GM12878 (cell line): ENCODE measurements around the gene RASGEF1B. TPM values are rescaled to one million over a fixed set of nuclear protein-coding genes. Genes with fewer than 3 reads are reported as not detected.

Experiments
- ATAC-seq: fragments of 200-7000 bp; cut with Tn5 transposase; 3 replicates; pipeline ENCODE4 v1.9.1; 2020; ENCODE audit warnings: mild to moderate bottlenecking, moderate library complexity
- BruUV-seq: library from RNA; stranded (reverse); fragments of 400-500 nt; replicated peaks from 2 replicates; lab custom pipeline; 2021; lab: Mats Ljungman, UMichigan
- CTCF ChIA-PET: fragments of 300-600 bp; sonication (Branson Sonifier 250); formaldehyde crosslinking; extraction: SDS; loops from one replicate; lab custom pipeline; 2021; ENCODE audit warnings: inconsistent platforms; lab: Yijun Ruan, JAX
- POLR2A ChIA-PET: fragments of 350-600 bp; formaldehyde crosslinking; extraction: SDS; loops from one replicate; lab custom pipeline; 2021; ENCODE audit warnings: inconsistent platforms; lab: Charles Lee
- RAD21 ChIA-PET: fragments of 300-600 bp; sonication (Branson Sonifier 250); formaldehyde crosslinking; loops from one replicate; lab custom pipeline; 2023; ENCODE audit warnings: antibody characterized with exemption; ENCODE audit not compliant: unreplicated experiment; lab: Charles Lee
- SMC1A ChIA-PET: fragments of 300-600 bp; sonication (Branson Sonifier 250); formaldehyde crosslinking; loops from one replicate; lab custom pipeline; 2023; ENCODE audit not compliant: unreplicated experiment, uncharacterized antibody; lab: Charles Lee
- DNase-seq: peaks from one replicate; pipeline ENCODE4 v3.0.0-alpha.2; 2011; ENCODE audit warnings: low read depth, low spot score
- FAIRE-seq: peaks from 3 replicates; lab custom pipeline; 2011; peaks lifted over from hg19 to GRCh38; lab: Jason Lieb, UNC
- H2AFZ ChIP-seq: 2 replicates; pipeline ENCODE4 v1.6.0; 2011; ENCODE audit warnings: low read depth, low read length, control low read depth; ENCODE audit not compliant: control insufficient read depth
- H3K27ac ChIP-seq: 2 replicates; pipeline ENCODE4 v1.5.1; 2011; ENCODE audit warnings: control low read depth; ENCODE audit not compliant: control insufficient read depth, insufficient read depth
- H3K27me3 ChIP-seq, 2 experiments: replicated peaks in 1 of 2; 2 replicates each; pipeline versions ENCODE4 v1.6.0 to v1.6.1; 2011; ENCODE audit warnings: low read length in 1 of 2; ENCODE audit not compliant: control insufficient read depth in 2 of 2, insufficient read depth in 2 of 2
- H3K36me3 ChIP-seq, 2 experiments: 2 replicates each; pipeline ENCODE4 v1.5.1; 2011; ENCODE audit warnings: low read length in 1 of 2; ENCODE audit not compliant: control insufficient read depth in 2 of 2, insufficient read depth in 2 of 2
- H3K4me1 ChIP-seq: 2 replicates; pipeline ENCODE4 v1.6.1; 2011; ENCODE audit warnings: mild to moderate bottlenecking, low read length, moderate library complexity, mixed read lengths; ENCODE audit not compliant: control insufficient read depth, insufficient read depth
- H3K4me2 ChIP-seq: 2 replicates; pipeline ENCODE4 v1.6.0; 2011; ENCODE audit warnings: control low read depth; ENCODE audit not compliant: control insufficient read depth, insufficient read depth
- H3K4me3 ChIP-seq: fragments of 200-600 bp; sonication (generic); 2 replicates; pipeline ENCODE4 v1.5.1; 2016
- H3K79me2 ChIP-seq: 2 replicates; pipeline ENCODE4 v1.6.0; 2011; ENCODE audit warnings: low read length; ENCODE audit not compliant: control insufficient read depth, insufficient read depth
- H3K9ac ChIP-seq: 2 replicates; pipeline ENCODE4 v1.8.0; 2011; ENCODE audit warnings: low read length, control low read depth, mixed read lengths; ENCODE audit not compliant: control insufficient read depth, insufficient read depth
- H3K9me3 ChIP-seq: replicated peaks from 3 replicates; pipeline ENCODE4 v1.5.1; 2011; ENCODE audit warnings: mild to moderate bottlenecking, low read length; ENCODE audit not compliant: control insufficient read depth, insufficient read depth
- H4K20me1 ChIP-seq: 2 replicates; pipeline ENCODE4 v1.6.0; 2011; ENCODE audit not compliant: control insufficient read depth, insufficient read depth
- CREM ChIP-seq: IDR thresholded peaks from 2 replicates; pipeline ENCODE4 v1.6.1; 2014; ENCODE audit warnings: antibody characterized with exemption, low read depth
- KDM1A ChIP-seq: fragments of 200-600 bp; sonication (generic); IDR thresholded peaks from 2 replicates; pipeline ENCODE4 v1.6.1; 2016; ENCODE audit warnings: borderline replicate concordance
- KLF5 ChIP-seq: fragments of 450-650 bp; IDR thresholded peaks from 2 replicates; pipeline ENCODE4 v1.6.1; 2014; ENCODE audit warnings: mild to moderate bottlenecking; ENCODE audit not compliant: partially characterized antibody
- NFYB ChIP-seq: IDR thresholded peaks from 2 replicates; pipeline ENCODE4 v1.6.1; 2011; ENCODE audit warnings: low read depth, mild to moderate bottlenecking, low read length, improper control_type of control experiment, moderate library complexity; ENCODE audit not compliant: insufficient read depth
- TBL1XR1 ChIP-seq: IDR thresholded peaks from 2 replicates; pipeline ENCODE4 v1.6.1; 2012; ENCODE audit warnings: low read depth, low read length, improper control_type of control experiment
- WGBS: methylation state at CpG from one replicate; pipeline ENCODE4 v1.1.6; 2016; ENCODE audit warnings: low lambda C conversion rate; ENCODE audit not compliant: insufficient replicate concordance, insufficient coverage; ENCODE audit errors: missing lambda C conversion rate; 5-methylcytosine and 5-hydroxymethylcytosine counted together
- in situ Hi-C: fragments of 300-500 bp; cut with MboI; formaldehyde crosslinking; loops from 9 replicates; pipeline ENCODE4 v1.14.3; 2018; ENCODE audit warnings: mixed read lengths
- intact Hi-C: fragments of 100-400 bp; cut with micrococcal nuclease; formaldehyde crosslinking; loops from one replicate; pipeline ENCODE4 v1.14.2; 2022; ENCODE audit not compliant: unreplicated experiment
- polyA plus RNA-seq, 11 experiments: library from polyadenylated mRNA; depleted of rRNA in 4 of 11; unstranded in 6 of 11; stranded (reverse) in 5 of 11; fragments of >200 nt; fragmentation: Nextera tagmentation in 4 of 11; fragmentation: Illumina TruSeq in 1 of 11; extraction: Ambion mirVana in 4 of 11; extraction: Trizol in 1 of 11; gene quantifications; 1 replicate in 1 of 11; 2 replicates in 10 of 11; pipeline versions ENCODE4 v1.2.1 to v1.2.3, GENCODE V29; 2011 to 2016; ENCODE audit warnings: inconsistent platforms in 2 of 11, missing spikeins in 2 of 11, low read depth in 1 of 11
- total RNA-seq, 4 experiments: library from RNA; depleted of rRNA in 3 of 4; stranded (reverse); fragments of >200 nt in 3 of 4; fragmentation: Illumina TruSeq in 1 of 4; extraction: Trizol in 1 of 4; gene quantifications; 2 replicates each; pipeline versions ENCODE4 v1.2.1 to v1.2.3, GENCODE V29; 2013 to 2021
- TF ChIP-seq, protein P1 (sequence below): IDR thresholded peaks from 2 replicates; pipeline ENCODE4 v1.6.1; 2012; ENCODE audit warnings: low read depth, low read length, improper control_type of control experiment
- TF ChIP-seq, protein P2 (sequence below): fragments of 450-650 bp; IDR thresholded peaks from 2 replicates; pipeline ENCODE4 v1.6.1; 2018; ENCODE audit warnings: borderline replicate concordance, mild to moderate bottlenecking; ENCODE audit not compliant: partially characterized antibody

The RASGEF1B gene
- total and polyA plus RNA-seq, 10 of the 15 experiments (the other 5 are each of a cell fraction or from before 2014, with no cell fraction given): 0.03 to 0.24 (median 0.10) TPM; not detected in 2

DNA sequence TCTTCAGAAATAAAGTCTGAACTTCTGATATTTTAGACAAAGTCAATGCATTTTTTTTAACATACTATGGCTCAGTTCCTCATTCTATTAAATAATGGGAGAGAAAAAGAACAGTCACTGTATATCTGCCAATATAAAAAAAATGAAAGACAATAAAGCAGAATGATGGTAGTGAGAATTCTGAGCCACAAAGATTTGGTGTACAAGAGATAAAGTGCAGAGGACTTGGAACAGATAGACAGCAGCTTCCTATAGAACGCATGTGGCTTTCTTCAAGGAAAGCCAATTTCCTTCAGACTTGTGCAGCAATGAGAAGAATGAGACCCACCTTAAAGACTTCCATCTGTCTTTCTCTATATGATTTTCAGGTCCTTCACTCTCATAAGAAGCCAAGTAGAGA, 39.7 kb downstream of the RASGEF1B start (continued):
- TF ChIP-seq, protein P1, sequence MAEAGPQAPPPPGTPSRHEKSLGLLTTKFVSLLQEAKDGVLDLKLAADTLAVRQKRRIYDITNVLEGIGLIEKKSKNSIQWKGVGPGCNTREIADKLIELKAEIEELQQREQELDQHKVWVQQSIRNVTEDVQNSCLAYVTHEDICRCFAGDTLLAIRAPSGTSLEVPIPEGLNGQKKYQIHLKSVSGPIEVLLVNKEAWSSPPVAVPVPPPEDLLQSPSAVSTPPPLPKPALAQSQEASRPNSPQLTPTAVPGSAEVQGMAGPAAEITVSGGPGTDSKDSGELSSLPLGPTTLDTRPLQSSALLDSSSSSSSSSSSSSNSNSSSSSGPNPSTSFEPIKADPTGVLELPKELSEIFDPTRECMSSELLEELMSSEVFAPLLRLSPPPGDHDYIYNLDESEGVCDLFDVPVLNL: no peak
- TF ChIP-seq KLF5: no peak
- TF ChIP-seq TBL1XR1: no peak

DNA sequence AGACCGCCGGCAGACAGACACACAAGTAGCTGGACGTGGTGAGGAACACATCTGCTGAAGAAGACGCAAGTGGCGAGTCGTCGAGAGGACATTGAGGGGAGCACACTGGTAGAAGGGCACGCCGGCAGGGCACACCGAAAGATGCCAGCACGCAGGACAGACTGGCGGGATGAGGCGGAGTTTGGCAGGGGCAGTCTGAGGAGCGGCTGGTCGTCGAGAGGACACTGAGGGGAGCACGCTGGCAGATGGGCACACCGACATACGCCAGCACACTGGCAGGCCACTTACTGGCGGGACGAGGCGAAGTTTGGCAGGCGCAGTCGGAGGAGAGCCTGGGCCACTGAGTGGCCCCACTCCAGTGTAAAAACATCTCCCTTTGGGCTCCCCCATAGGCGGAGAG, 42.1 kb downstream of the RASGEF1B start:
- H3K4me1 ChIP-seq: no peaks in the 10 kb centered on the region
- BruUV-seq: no TSS peak
- H3K27ac ChIP-seq: no peak overlapping the region
- ATAC-seq (no peak), DNase-seq (no peak), FAIRE-seq (no peak)
- intact Hi-C loops (no loop called here), in situ Hi-C loops (no loop called here)
- CTCF ChIA-PET: interaction anchor here (0.7 to 1.5 kb wide), 2 partner anchors 38 to 339 kb away, joined by 3 read pairs; no protein-coding TSS in a partner anchor
- TF ChIP-seq CREM (no peak), KDM1A (no peak), NFYB (no peak)
- TF ChIP-seq, protein P2, sequence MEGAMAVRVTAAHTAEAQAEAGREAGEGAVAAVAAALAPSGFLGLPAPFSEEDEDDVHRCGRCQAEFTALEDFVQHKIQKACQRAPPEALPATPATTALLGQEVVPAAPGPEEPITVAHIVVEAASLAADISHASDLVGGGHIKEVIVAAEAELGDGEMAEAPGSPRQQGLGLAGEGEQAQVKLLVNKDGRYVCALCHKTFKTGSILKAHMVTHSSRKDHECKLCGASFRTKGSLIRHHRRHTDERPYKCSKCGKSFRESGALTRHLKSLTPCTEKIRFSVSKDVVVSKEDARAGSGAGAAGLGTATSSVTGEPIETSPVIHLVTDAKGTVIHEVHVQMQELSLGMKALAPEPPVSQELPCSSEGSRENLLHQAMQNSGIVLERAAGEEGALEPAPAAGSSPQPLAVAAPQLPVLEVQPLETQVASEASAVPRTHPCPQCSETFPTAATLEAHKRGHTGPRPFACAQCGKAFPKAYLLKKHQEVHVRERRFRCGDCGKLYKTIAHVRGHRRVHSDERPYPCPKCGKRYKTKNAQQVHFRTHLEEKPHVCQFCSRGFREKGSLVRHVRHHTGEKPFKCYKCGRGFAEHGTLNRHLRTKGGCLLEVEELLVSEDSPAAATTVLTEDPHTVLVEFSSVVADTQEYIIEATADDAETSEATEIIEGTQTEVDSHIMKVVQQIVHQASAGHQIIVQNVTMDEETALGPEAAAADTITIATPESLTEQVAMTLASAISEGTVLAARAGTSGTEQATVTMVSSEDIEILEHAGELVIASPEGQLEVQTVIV: no peak
- H3K27me3 ChIP-seq: no peaks in the 10 kb centered on the region
- H3K36me3 ChIP-seq: no peaks in the 10 kb centered on the region
- POLR2A ChIA-PET: no interaction called here
- WGBS: 82% methylated on average over 22 of the region's 25 CpGs
- no peak overlapping the region for H2AFZ ChIP-seq
- RAD21 ChIA-PET: no interaction called here
- SMC1A ChIA-PET: no interaction called here
- H3K4me3 ChIP-seq: no peak overlapping the region
- no peaks in the 10 kb centered on the region for H3K79me2 ChIP-seq
- no peak overlapping the region for H3K9ac ChIP-seq
- H3K4me2 ChIP-seq: no peak overlapping the region
- H3K9me3 ChIP-seq: no peaks in the 10 kb centered on the region
- no peaks in the 10 kb centered on the region for H4K20me1 ChIP-seq
